K562 (cell line): ENCODE data around the gene SUPT5H. TPM values are rescaled to one million over a fixed set of nuclear protein-coding genes. Genes with fewer than 3 reads are reported as not detected.

ENCODE experiments used
- CREB3L1 ChIP-seq: fragments of 450-650 bp; IDR thresholded peaks from 2 replicates; pipeline ENCODE4 v1.6.1; 2014; ENCODE audit warnings: low read depth, mild to moderate bottlenecking, moderate library complexity, borderline replicate concordance
- CREBBP ChIP-seq: IDR thresholded peaks from one replicate; pipeline ENCODE4 v1.6.1; 2012; ENCODE audit warnings: low read depth, mild to moderate bottlenecking, control low read depth, inconsistent platforms, low read length
- DMBX1 ChIP-seq: fragments of 250-450 bp; sonication (Bioruptor Pico); IDR thresholded peaks from 2 replicates; pipeline ENCODE4 v1.8.0; 2022; ENCODE audit warnings: inconsistent platforms, mild to moderate bottlenecking, moderate library complexity, borderline replicate concordance
- ELF2 ChIP-seq: fragments of 250-450 bp; sonication (Bioruptor Pico); IDR thresholded peaks from 2 replicates; pipeline ENCODE4 v1.5.0; 2021; ENCODE audit warnings: mild to moderate bottlenecking
- ETS1 ChIP-seq: conservative IDR thresholded peaks from 2 replicates; pipeline ENCODE4 v1.6.1; 2011; ENCODE audit warnings: low read depth, mild to moderate bottlenecking, low read length; ENCODE audit not compliant: control insufficient read depth
- GABPA ChIP-seq: fragments of 200-800 bp; sonication (Bioruptor generic); conservative IDR thresholded peaks from 2 replicates; pipeline ENCODE4 v1.6.1; 2016; ENCODE audit warnings: low read depth, missing genetic modification characterization, missing compliant biosample characterization
- GATAD2A ChIP-seq: fragments of 450-650 bp; IDR thresholded peaks from 2 replicates; pipeline ENCODE4 v1.6.1; 2017
- GTF2E2 ChIP-seq: fragments of 200-800 bp; sonication (Bioruptor generic); IDR thresholded peaks from 2 replicates; pipeline ENCODE4 v1.6.1; 2016; ENCODE audit warnings: missing genetic modification characterization, missing compliant biosample characterization
- KDM4B ChIP-seq, 2 experiments: fragments of 450-650 bp in 1 of 2; sonication (generic) in 1 of 2; IDR thresholded peaks; 2 replicates each; pipeline ENCODE4 v1.6.1; 2016 to 2017; ENCODE audit warnings: borderline replicate concordance in 2 of 2, antibody characterized with exemption in 1 of 2, low read depth in 1 of 2, mild to moderate bottlenecking in 1 of 2
- LCOR ChIP-seq: sonication (generic); formaldehyde crosslinking; IDR thresholded peaks from 2 replicates; pipeline ENCODE4 v1.8.0; 2022; ENCODE audit warnings: mild to moderate bottlenecking, missing genetic modification reagents
- PHF8 ChIP-seq: fragments of 200-600 bp; sonication (generic); IDR thresholded peaks from 2 replicates; pipeline ENCODE4 v1.6.1; 2012; ENCODE audit warnings: mixed run types, mild to moderate bottlenecking, inconsistent platforms, low read length, moderate library complexity, borderline replicate concordance
- POU5F1 ChIP-seq: fragments of 150-350 bp; IDR thresholded peaks from 2 replicates; pipeline ENCODE4 v1.6.1; 2014; ENCODE audit warnings: borderline replicate concordance, low read length, low read depth, mild to moderate bottlenecking; ENCODE audit not compliant: partially characterized antibody
- RBM15 ChIP-seq: fragments of 200-400 bp; formaldehyde crosslinking; IDR thresholded peaks from 2 replicates; pipeline ENCODE4 v1.6.1; 2018; ENCODE audit warnings: mild to moderate bottlenecking, low read length, moderate library complexity; ENCODE audit not compliant: insufficient read depth
- RCOR1 ChIP-seq, 2 experiments: IDR thresholded peaks; 2 replicates each; pipeline ENCODE4 v1.6.1; 2012; ENCODE audit warnings: low read depth in 2 of 2, low read length in 2 of 2, borderline replicate concordance in 1 of 2, improper control_type of control experiment in 1 of 2
- RNF219 ChIP-seq: fragments of 250-450 bp; sonication (Bioruptor Pico); IDR thresholded peaks from 2 replicates; pipeline ENCODE4 v1.5.0; 2022; ENCODE audit warnings: mild to moderate bottlenecking
- SUPT5H ChIP-seq: fragments of 450-650 bp; IDR thresholded peaks from 2 replicates; pipeline ENCODE4 v1.6.1; 2016
- ZFP36 ChIP-seq: fragments of 150-350 bp; IDR thresholded peaks from 2 replicates; pipeline ENCODE4 v1.6.1; 2018; ENCODE audit warnings: low read length, low read depth; ENCODE audit not compliant: partially characterized antibody
- ZNF445 ChIP-seq: fragments of 250-450 bp; sonication (Bioruptor Pico); IDR thresholded peaks from 2 replicates; pipeline ENCODE4 v1.4.0; 2020; ENCODE audit warnings: low read depth, mild to moderate bottlenecking, moderate library complexity
- ZNF695 ChIP-seq: fragments of 450-650 bp; formaldehyde crosslinking; IDR thresholded peaks from 2 replicates; pipeline ENCODE4 v1.4.0; 2020; ENCODE audit warnings: mild to moderate bottlenecking, moderate library complexity
- ZZZ3 ChIP-seq: fragments of 450-650 bp; IDR thresholded peaks from 2 replicates; pipeline ENCODE4 v1.6.1; 2016; ENCODE audit warnings: antibody characterized with exemption, mild to moderate bottlenecking, moderate library complexity
- polyA plus RNA-seq, 8 experiments: library from polyadenylated mRNA; depleted of rRNA in 4 of 8; stranded (reverse) in 5 of 8; unstranded in 3 of 8; fragments of >200 nt; fragmentation: Nextera tagmentation in 2 of 8; fragmentation: Illumina TruSeq in 1 of 8; extraction: Ambion mirVana in 2 of 8; extraction: Trizol in 1 of 8; gene quantifications; 2 replicates each; pipeline versions ENCODE4 v1.2.1 to v1.2.3, GENCODE V29; 2011 to 2014; ENCODE audit warnings: inconsistent platforms in 1 of 8, missing spikeins in 1 of 8
- total RNA-seq, 7 experiments: library from RNA; depleted of rRNA in 6 of 7; stranded (reverse); fragments of >200 nt in 6 of 7; fragmentation: Illumina TruSeq in 2 of 7; extraction: Trizol in 2 of 7; gene quantifications; 2 replicates each; pipeline versions ENCODE4 v1.2.1 to v1.2.3, GENCODE V29; 2011 to 2021; ENCODE audit warnings: low replicate concordance in 1 of 7

Gene SUPT5H
- total and polyA plus RNA-seq, 9 of the 15 experiments (the other 6 are each of a cell fraction or from before 2014, with no cell fraction given) = 13.3 to 85.9 (median 35.9) TPM

GRCh38 chr19:39406656-39407409, 38.5 kb upstream of the SUPT5H start, which contains the start of gene ZFP36 (continued):
- TF ChIP-seq ELF2 (CRISPR knock-in tag) = peak; percentile 65; the same call in 1 of the 2 replicates
- no peak; the same call in 1 of the 2 replicates for TF ChIP-seq CREB3L1
- no peak for TF ChIP-seq CREBBP
- no peak for TF ChIP-seq POU5F1
- no peak for TF ChIP-seq ZNF445
- TF ChIP-seq ZNF695 (CRISPR knock-in tag) = no peak
- peak; percentile 81; the same call in 1 of the 2 replicates for TF ChIP-seq LCOR (CRISPR knock-in tag)
- TF ChIP-seq GABPA (tag) = peak; percentile 71; the same call in 1 of the 2 replicates
- no peak; the same call in 1 of the 2 replicates for TF ChIP-seq GATAD2A
- TF ChIP-seq ZZZ3 = no peak
- TF ChIP-seq GTF2E2 (tag) = no peak
- TF ChIP-seq DMBX1 (CRISPR knock-in tag) = no peak
- TF ChIP-seq PHF8 = peak; percentile 89; the same call in 1 of the 2 replicates
- TF ChIP-seq KDM4B (IDR thresholded peaks at IDR 0.05; ENCODE audit: borderline replicate concordance in 2 of 2, low read depth in 1 of 2) = peak in 1 of 2 experiments; percentile 27; a peak in 1 of 4 replicates
- peak; percentile 87 for TF ChIP-seq ETS1
- TF ChIP-seq RNF219 = no peak
- TF ChIP-seq ZFP36 = no peak
- TF ChIP-seq RCOR1 (IDR thresholded peaks at IDR 0.05; ENCODE audit: borderline replicate concordance in 1 of 2, low read depth in 2 of 2, low read length in 2 of 2) = no peak
- no peak for TF ChIP-seq RBM15
- peak; percentile 98 for TF ChIP-seq SUPT5H
